ENCODE measurements around the gene MRPS2. TPM values are rescaled to one million over a fixed set of nuclear protein-coding genes. Genes with fewer than 3 reads are reported as not detected.
"Not testable (repeated sequence)": the region's sequence is repeated elsewhere in the genome, so short reads cannot be mapped to it uniquely, and the experiment has no call there.

Gene MRPS2
- total RNA-seq, 1 experiment from 2014 or later, result 84.4 TPM

GRCh38 chr9:135533674-135534073, 33.2 kb downstream of the MRPS2 start:
- H3K27ac ChIP-seq, result no peak overlapping the region
- no peaks in the 10 kb centered on the region for H3K4me1 ChIP-seq (replicated peaks; ENCODE audit: insufficient read depth)
- no peak for DNase-seq
- ChIA-PET CTCF (no interaction called here), POLR2A (ENCODE audit: unreplicated experiment) (no interaction called here)
- intact Hi-C loops (cut with micrococcal nuclease; ENCODE audit: unreplicated experiment), result no loop called here
- H3K4me2 ChIP-seq, result no peak overlapping the region
- H3K9me3 ChIP-seq (ENCODE audit: insufficient read depth, low read depth), result no peaks in the 10 kb centered on the region
- H3K36me3 ChIP-seq (ENCODE audit: low read depth), result no peaks in the 10 kb centered on the region
- no TSS peak for BruUV-seq (replicated peaks)
- H3K79me2 ChIP-seq (ENCODE audit: low read depth), result no peaks in the 10 kb centered on the region
- no peak overlapping the region for H3K4me3 ChIP-seq
- no peak overlapping the region for H2AFZ ChIP-seq
- H3F3A ChIP-seq (ENCODE audit: insufficient read depth, low read depth), result no peaks in the 10 kb centered on the region
- no peaks in the 10 kb centered on the region for H4K20me1 ChIP-seq (ENCODE audit: insufficient read depth)
- H3K27me3 ChIP-seq (ENCODE audit: insufficient read depth, low read depth), result peaks cover 90% of the 10 kb centered on the region
- H3K9me2 ChIP-seq (ENCODE audit: insufficient read depth), result no peaks in the 10 kb centered on the region
- TF ChIP-seq, protein P1, sequence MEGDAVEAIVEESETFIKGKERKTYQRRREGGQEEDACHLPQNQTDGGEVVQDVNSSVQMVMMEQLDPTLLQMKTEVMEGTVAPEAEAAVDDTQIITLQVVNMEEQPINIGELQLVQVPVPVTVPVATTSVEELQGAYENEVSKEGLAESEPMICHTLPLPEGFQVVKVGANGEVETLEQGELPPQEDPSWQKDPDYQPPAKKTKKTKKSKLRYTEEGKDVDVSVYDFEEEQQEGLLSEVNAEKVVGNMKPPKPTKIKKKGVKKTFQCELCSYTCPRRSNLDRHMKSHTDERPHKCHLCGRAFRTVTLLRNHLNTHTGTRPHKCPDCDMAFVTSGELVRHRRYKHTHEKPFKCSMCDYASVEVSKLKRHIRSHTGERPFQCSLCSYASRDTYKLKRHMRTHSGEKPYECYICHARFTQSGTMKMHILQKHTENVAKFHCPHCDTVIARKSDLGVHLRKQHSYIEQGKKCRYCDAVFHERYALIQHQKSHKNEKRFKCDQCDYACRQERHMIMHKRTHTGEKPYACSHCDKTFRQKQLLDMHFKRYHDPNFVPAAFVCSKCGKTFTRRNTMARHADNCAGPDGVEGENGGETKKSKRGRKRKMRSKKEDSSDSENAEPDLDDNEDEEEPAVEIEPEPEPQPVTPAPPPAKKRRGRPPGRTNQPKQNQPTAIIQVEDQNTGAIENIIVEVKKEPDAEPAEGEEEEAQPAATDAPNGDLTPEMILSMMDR (conservative IDR thresholded peaks at IDR 0.05), result no peak
- no peak for TF ChIP-seq EZH2 (IDR thresholded peaks at IDR 0.05; ENCODE audit: low read depth)

DNA sequence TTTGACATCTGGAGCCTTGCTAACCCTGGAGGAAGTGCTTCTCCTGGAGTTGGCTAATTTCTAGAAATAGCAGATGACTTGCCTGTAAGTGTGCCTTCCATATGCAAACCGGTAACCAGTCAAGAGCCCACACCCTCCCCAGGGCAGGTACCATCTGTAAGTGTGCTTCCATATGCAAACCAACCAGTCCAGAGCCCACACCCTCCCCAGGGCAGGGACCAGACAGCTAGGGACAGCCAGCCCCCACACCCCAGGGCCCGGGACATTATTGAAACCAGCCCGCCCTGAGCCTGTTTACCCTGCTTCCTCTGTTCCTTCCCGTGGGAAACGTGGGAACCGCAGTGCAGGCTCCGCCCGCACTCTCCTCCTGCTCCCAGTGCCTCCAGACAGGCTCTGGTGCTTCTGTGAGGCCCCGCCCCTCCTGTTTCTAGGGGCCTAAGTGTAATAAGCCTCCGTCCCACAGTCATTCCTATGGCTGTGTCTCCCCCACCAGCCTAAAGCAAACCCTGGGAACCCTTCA, 33.8 kb downstream of the MRPS2 start:
- H3F3A ChIP-seq (ENCODE audit: insufficient read depth, low read depth); BruUV-seq (replicated peaks); H3K4me2 ChIP-seq; H3K36me3 ChIP-seq (ENCODE audit: low read depth); intact Hi-C loops (cut with micrococcal nuclease; ENCODE audit: unreplicated experiment); POLR2A ChIA-PET (ENCODE audit: unreplicated experiment); H3K9me3 ChIP-seq (ENCODE audit: insufficient read depth, low read depth); H3K9me2 ChIP-seq (ENCODE audit: insufficient read depth); H3K4me1 ChIP-seq (replicated peaks; ENCODE audit: insufficient read depth); H2AFZ ChIP-seq; CTCF ChIA-PET; H3K27ac ChIP-seq; DNase-seq; H4K20me1 ChIP-seq (ENCODE audit: insufficient read depth); H3K4me3 ChIP-seq; H3K79me2 ChIP-seq (ENCODE audit: low read depth): not testable (repeated sequence)
- peaks cover 93% of the 10 kb centered on the region for H3K27me3 ChIP-seq (ENCODE audit: insufficient read depth, low read depth)

- H3K4me3 ChIP-seq; H3K4me1 ChIP-seq (replicated peaks; ENCODE audit: insufficient read depth); DNase-seq; POLR2A ChIA-PET (ENCODE audit: unreplicated experiment); CTCF ChIA-PET; BruUV-seq (replicated peaks); H3K9me3 ChIP-seq (ENCODE audit: insufficient read depth, low read depth); H3K36me3 ChIP-seq (ENCODE audit: low read depth); H2AFZ ChIP-seq; H3K79me2 ChIP-seq (ENCODE audit: low read depth); H3K27ac ChIP-seq; H3F3A ChIP-seq (ENCODE audit: insufficient read depth, low read depth); H4K20me1 ChIP-seq (ENCODE audit: insufficient read depth); H3K9me2 ChIP-seq (ENCODE audit: insufficient read depth); H3K4me2 ChIP-seq; intact Hi-C loops (cut with micrococcal nuclease; ENCODE audit: unreplicated experiment): not testable (repeated sequence)
- peaks cover 93% of the 10 kb centered on the region for H3K27me3 ChIP-seq (ENCODE audit: insufficient read depth, low read depth)
Measured at GRCh38 chr9:135534826-135535225, 34.3 kb downstream of the MRPS2 start.

GRCh38 chr9:135535631-135536030, 35.1 kb downstream of the MRPS2 start:
- H3K9me3 ChIP-seq (ENCODE audit: insufficient read depth, low read depth); H3K4me3 ChIP-seq; H3K4me1 ChIP-seq (replicated peaks; ENCODE audit: insufficient read depth); H3K79me2 ChIP-seq (ENCODE audit: low read depth); BruUV-seq (replicated peaks); POLR2A ChIA-PET (ENCODE audit: unreplicated experiment); H3F3A ChIP-seq (ENCODE audit: insufficient read depth, low read depth); H4K20me1 ChIP-seq (ENCODE audit: insufficient read depth); intact Hi-C loops (cut with micrococcal nuclease; ENCODE audit: unreplicated experiment); H3K27ac ChIP-seq; H3K36me3 ChIP-seq (ENCODE audit: low read depth); DNase-seq; H3K4me2 ChIP-seq; H2AFZ ChIP-seq; H3K9me2 ChIP-seq (ENCODE audit: insufficient read depth); CTCF ChIA-PET: not testable (repeated sequence)
- peaks cover 93% of the 10 kb centered on the region for H3K27me3 ChIP-seq (ENCODE audit: insufficient read depth, low read depth)

DNA sequence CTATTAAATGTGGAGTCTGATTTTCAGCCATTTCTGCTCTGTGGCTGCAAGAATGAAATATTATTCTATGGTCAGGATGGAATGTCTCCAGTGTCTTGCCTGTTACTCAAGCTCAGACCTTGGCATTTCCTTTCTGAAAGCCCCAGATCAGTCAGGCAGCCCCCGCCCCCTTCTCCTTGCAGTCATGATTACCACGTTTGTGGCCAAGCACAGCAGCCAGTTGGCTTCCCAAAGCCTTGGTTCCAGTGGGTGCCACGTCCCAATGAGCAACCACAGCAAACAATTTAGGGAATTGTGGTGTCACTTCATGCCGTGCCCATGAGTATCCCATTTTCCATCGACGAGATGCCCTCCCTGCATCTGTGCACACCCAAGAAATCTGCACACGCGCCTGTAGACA, 35.7 kb downstream of the MRPS2 start:
- no TSS peak for BruUV-seq (replicated peaks)
- Histone ChIP-seq H3K27me3 (ENCODE audit: insufficient read depth, low read depth) (peaks cover 93% of the 10 kb centered on the region), H3K36me3 (ENCODE audit: low read depth) (no peaks in the 10 kb centered on the region), H2AFZ (no peak overlapping the region), H4K20me1 (ENCODE audit: insufficient read depth) (no peaks in the 10 kb centered on the region), H3K27ac (no peak overlapping the region), H3F3A (ENCODE audit: insufficient read depth, low read depth) (no peaks in the 10 kb centered on the region), H3K79me2 (ENCODE audit: low read depth) (no peaks in the 10 kb centered on the region), H3K4me1 (replicated peaks; ENCODE audit: insufficient read depth) (no peaks in the 10 kb centered on the region), H3K9me2 (ENCODE audit: insufficient read depth) (no peaks in the 10 kb centered on the region), H3K4me3 (no peak overlapping the region), H3K4me2 (no peak overlapping the region), H3K9me3 (ENCODE audit: insufficient read depth, low read depth) (no peaks in the 10 kb centered on the region)
- no peak for DNase-seq
- TF ChIP-seq, protein P1 (conservative IDR thresholded peaks at IDR 0.05), result no peak
- POLR2A ChIA-PET (ENCODE audit: unreplicated experiment), result no interaction called here
- CTCF ChIA-PET, result no interaction called here
- intact Hi-C loops (cut with micrococcal nuclease; ENCODE audit: unreplicated experiment), result no loop called here

DNA sequence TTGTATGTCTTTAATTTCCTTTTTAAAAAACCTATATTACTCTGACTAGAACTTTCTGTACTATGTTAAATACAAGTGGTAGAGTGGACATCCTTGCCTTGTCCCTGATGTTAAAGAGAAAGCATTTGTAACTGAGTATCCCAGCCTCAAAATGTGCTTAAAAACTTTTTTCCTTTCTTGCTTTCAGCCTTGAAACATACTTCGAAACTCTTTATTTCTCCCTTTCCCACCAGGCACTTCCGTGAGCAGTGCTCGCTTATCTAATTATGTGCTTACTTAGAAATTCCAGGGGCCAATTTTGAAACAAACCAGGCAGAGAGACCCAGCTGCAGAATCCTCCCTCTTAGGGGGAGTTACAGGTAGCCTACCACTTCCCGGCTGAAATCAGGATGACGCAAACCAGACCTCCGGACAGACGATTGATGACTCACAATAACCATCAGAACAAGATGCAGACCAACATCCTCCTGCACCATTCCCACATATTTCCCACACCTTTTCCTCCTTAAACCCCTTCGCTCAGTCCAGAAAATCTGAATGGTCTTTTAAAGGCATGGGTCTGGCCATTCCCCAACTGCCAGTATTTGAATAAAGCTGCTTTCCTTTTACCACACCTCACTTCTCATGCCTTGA, 42.9 kb downstream of the MRPS2 start:
- H3K27ac ChIP-seq; BruUV-seq (replicated peaks); H3K4me1 ChIP-seq (replicated peaks; ENCODE audit: insufficient read depth); H3K9me2 ChIP-seq (ENCODE audit: insufficient read depth); H3K36me3 ChIP-seq (ENCODE audit: low read depth); H3K4me3 ChIP-seq; H3K9me3 ChIP-seq (ENCODE audit: insufficient read depth, low read depth); H3K79me2 ChIP-seq (ENCODE audit: low read depth); H2AFZ ChIP-seq; H3F3A ChIP-seq (ENCODE audit: insufficient read depth, low read depth); intact Hi-C loops (cut with micrococcal nuclease; ENCODE audit: unreplicated experiment); CTCF ChIA-PET; POLR2A ChIA-PET (ENCODE audit: unreplicated experiment); H4K20me1 ChIP-seq (ENCODE audit: insufficient read depth); DNase-seq: not testable (repeated sequence)
- Histone ChIP-seq H3K27me3 (ENCODE audit: insufficient read depth, low read depth) (peaks cover 70% of the 10 kb centered on the region), H3K4me2 (peak overlapping the region; percentile 13; the same call in 1 of the 2 replicates)
